Neuronal stem cell (in vitro differentiated cells): Measurements from ENCODE around the gene RAB11FIP4.
A peak's percentile ranks its signal among the peaks of the same experiment; 100 is the strongest.

Experiments used
- DNase-seq: peaks from one replicate; pipeline ENCODE4 v3.0.0-alpha.2; 2013; ENCODE audit warnings: low spot score
- H2AFZ ChIP-seq: one replicate; pipeline ENCODE4 v1.6.1; 2013; ENCODE audit warnings: mild to moderate bottlenecking, low read length, inconsistent platforms
- H2AK5ac ChIP-seq: 2 replicates; pipeline ENCODE4 v1.6.1; 2013; ENCODE audit warnings: low read depth, mild to moderate bottlenecking, inconsistent platforms, low read length, moderate library complexity, mixed read lengths
- H2BK120ac ChIP-seq: 2 replicates; pipeline ENCODE4 v1.6.1; 2013; ENCODE audit warnings: low read depth, mild to moderate bottlenecking, inconsistent platforms, low read length, moderate library complexity, mixed read lengths
- H2BK12ac ChIP-seq: one replicate; pipeline ENCODE4 v1.6.1; 2013; ENCODE audit warnings: low read length, inconsistent platforms
- H2BK15ac ChIP-seq: 2 replicates; pipeline ENCODE4 v1.6.1; 2013; ENCODE audit warnings: mild to moderate bottlenecking, low read length, inconsistent platforms, mixed read lengths
- H2BK5ac ChIP-seq: one replicate; pipeline ENCODE4 v1.6.1; 2013; ENCODE audit warnings: inconsistent platforms, mild to moderate bottlenecking, low read length, moderate library complexity
- H3K14ac ChIP-seq: one replicate; pipeline ENCODE4 v1.6.1; 2013; ENCODE audit warnings: low read length, inconsistent platforms
- H3K18ac ChIP-seq: 2 replicates; pipeline ENCODE4 v1.6.1; 2013; ENCODE audit warnings: low read length, inconsistent platforms
- H3K23ac ChIP-seq: 2 replicates; pipeline ENCODE4 v1.6.1; 2013; ENCODE audit warnings: low read depth, mild to moderate bottlenecking, mixed read lengths, low read length, inconsistent platforms; ENCODE audit not compliant: poor library complexity
- H3K27ac ChIP-seq: replicated peaks from 3 replicates; pipeline ENCODE4 v1.5.1; 2013; ENCODE audit warnings: low read length, inconsistent platforms
- H3K27me3 ChIP-seq, 3 experiments: 2 replicates each; pipeline ENCODE4 v1.6.1; 2013; ENCODE audit warnings: low read length in 3 of 3, mild to moderate bottlenecking in 2 of 3, inconsistent platforms in 1 of 3, low read depth in 1 of 3, mixed read lengths in 1 of 3, moderate library complexity in 1 of 3; ENCODE audit not compliant: control insufficient read depth in 3 of 3, insufficient read depth in 3 of 3
- H3K36me3 ChIP-seq, 2 donors: replicated peaks in 1 of 2; 2 replicates each; pipeline ENCODE4 v1.6.1; 2013; ENCODE audit warnings: low read length in 2 of 2; ENCODE audit not compliant: control insufficient read depth in 2 of 2, insufficient read depth in 2 of 2
- H3K4ac ChIP-seq: 2 replicates; pipeline ENCODE4 v1.6.1; 2013; ENCODE audit warnings: inconsistent platforms, mild to moderate bottlenecking, low read length, moderate library complexity
- H3K4me1 ChIP-seq, 2 donors: 1 replicate in 1 of 2; 2 replicates in 1 of 2; pipeline ENCODE4 v1.6.1; 2013; ENCODE audit warnings: low read length in 2 of 2, low read depth in 1 of 2; ENCODE audit not compliant: control insufficient read depth in 2 of 2, insufficient read depth in 1 of 2
- H3K4me2 ChIP-seq: one replicate; pipeline ENCODE4 v1.6.1; 2013; ENCODE audit warnings: mild to moderate bottlenecking, low read length, inconsistent platforms; ENCODE audit not compliant: insufficient read depth, poor library complexity, severe bottlenecking
- H3K4me3 ChIP-seq, 2 donors: 2 replicates each; pipeline ENCODE4 v1.5.1; 2013; ENCODE audit warnings: low read length in 2 of 2, mild to moderate bottlenecking in 2 of 2, inconsistent platforms in 1 of 2, moderate library complexity in 1 of 2
- H3K79me1 ChIP-seq: one replicate; pipeline ENCODE4 v1.6.1; 2013; ENCODE audit warnings: low read depth, mild to moderate bottlenecking, inconsistent platforms, low read length, moderate library complexity
- H3K9ac ChIP-seq: one replicate; pipeline ENCODE4 v1.6.1; 2013; ENCODE audit warnings: mild to moderate bottlenecking, low read depth, low read length, inconsistent platforms; ENCODE audit not compliant: poor library complexity
- H3K9me3 ChIP-seq, 2 donors: replicated peaks in 1 of 2; 2 replicates each; pipeline versions ENCODE3 to v1.6.1; 2013; ENCODE audit warnings: low read length in 2 of 2, mild to moderate bottlenecking in 2 of 2, inconsistent platforms in 1 of 2, low read depth in 1 of 2, mixed read lengths in 1 of 2, moderate library complexity in 1 of 2; ENCODE audit not compliant: control insufficient read depth in 2 of 2, insufficient read depth in 1 of 2
- H4K8ac ChIP-seq: one replicate; pipeline ENCODE4 v1.6.1; 2013; ENCODE audit warnings: low read depth, mild to moderate bottlenecking, inconsistent platforms, low read length, moderate library complexity
- H4K91ac ChIP-seq: one replicate; pipeline ENCODE4 v1.6.1; 2013; ENCODE audit warnings: low read length, low read depth, mild to moderate bottlenecking, inconsistent platforms; ENCODE audit not compliant: poor library complexity
- WGBS, 2 donors: extraction: QIAGEN DNeasy Blood & Tissue Kit; methylation state at CpG; one replicate each; pipeline ENCODE4 v1.1.7; 2013; ENCODE audit warnings: missing lambda C conversion rate in 2 of 2, mixed read lengths in 1 of 2; ENCODE audit not compliant: insufficient read length in 2 of 2, insufficient replicate concordance in 1 of 2; ENCODE audit errors: extremely low coverage in 2 of 2; 5-methylcytosine and 5-hydroxymethylcytosine counted together

Gene RAB11FIP4

DNA sequence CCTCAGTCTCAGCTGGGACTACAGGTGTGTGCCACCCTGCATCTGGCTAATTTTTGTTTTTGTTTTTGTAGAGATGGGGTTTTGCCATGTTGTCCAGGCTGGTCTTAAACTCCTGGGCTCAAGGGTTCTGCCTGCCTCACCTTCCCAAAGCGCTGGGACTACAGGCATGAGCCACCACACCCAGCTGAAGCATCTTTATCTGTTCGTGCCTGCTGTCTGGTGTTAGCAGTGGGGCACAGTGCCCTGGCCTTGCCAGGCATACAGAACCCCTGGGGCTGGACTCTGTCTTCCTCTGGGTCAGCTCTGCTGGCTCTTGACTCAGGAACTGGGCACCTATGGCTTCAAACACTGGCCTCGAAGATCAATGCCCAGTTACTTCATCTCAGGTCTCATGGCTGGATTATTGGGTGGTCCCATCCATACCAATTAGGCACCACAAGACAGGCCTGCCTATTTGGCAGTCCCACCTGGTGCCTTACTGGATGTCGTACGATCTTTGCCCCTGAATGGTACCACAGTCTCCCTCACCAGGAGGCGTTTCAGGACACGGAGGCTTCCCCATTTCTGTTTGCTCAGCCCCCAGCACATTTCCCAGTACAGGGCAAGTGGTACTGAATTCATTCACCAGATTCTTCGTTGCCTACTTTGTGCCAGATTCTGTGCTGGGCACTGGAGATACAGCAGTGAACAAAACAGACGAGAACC lies 99.3 kb downstream of the RAB11FIP4 start:
- DNase-seq: no peak
- Histone ChIP-seq H3K36me3 (no peaks in the 10 kb centered on the region), H3K4me2 (no peak overlapping the region), H2AFZ (no peak overlapping the region), H2BK5ac (no peak overlapping the region), H3K14ac (no peak overlapping the region), H3K9ac (no peak overlapping the region), H3K4me3 (no peak overlapping the region), H3K79me1 (no peaks in the 10 kb centered on the region), H3K18ac (no peak overlapping the region), H2BK120ac (no peak overlapping the region), H3K23ac (no peak overlapping the region), H4K8ac (no peak overlapping the region), H3K9me3 (peaks cover 0 to 2% of the 10 kb centered on the region in 2 donors), H2AK5ac (peak overlapping the region; percentile 25), H3K4ac (no peak overlapping the region), H4K91ac (no peak overlapping the region), H3K27me3 (peaks cover 4 to 85% (median 17%) of the 10 kb centered on the region in 3 experiments), H3K27ac (no peak overlapping the region), H2BK12ac (no peak overlapping the region), H3K4me1 (peaks cover 8 to 16% of the 10 kb centered on the region in 2 donors), H2BK15ac (no peak overlapping the region)
- no CpG with 5 or more reads among the region's 9 CpGs for WGBS, 2 donors

DNA sequence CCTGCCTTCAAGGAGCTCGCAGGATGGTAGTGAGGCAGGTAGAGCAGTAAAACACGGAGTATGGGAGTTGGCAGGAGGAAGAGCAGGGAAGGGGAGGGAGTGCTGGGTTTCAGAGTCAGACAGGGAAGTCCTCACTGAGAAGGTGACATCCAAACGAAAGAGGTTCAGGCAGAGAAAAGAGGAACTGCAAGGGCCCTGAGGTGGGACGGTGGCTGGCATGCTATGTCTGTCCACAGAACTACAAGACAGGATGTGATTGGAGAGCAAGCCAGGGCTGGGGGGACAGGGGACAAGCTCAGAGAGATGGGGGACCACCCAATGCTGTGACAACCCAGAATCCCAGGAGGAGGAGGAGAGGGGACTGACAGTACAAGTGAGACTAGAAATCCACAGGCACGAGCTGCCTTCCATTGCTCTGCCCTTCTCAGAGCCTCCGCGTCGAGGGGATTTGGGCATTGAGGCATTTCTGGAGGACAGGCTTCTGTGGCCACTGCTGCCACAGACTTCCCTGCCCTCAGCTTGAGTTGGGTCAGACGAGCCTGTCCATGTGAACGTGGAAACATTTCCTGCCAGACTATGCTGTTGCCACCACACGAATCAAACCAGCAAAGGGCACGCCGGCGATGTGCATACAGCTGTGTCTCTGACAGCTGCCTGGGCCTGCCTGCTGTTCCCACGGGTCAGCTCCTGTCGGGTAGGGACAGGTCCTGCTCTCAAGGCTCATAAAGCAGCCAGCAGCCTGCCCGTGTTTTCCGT lies 100.1 kb downstream of the RAB11FIP4 start:
- Histone ChIP-seq H3K79me1 (no peaks in the 10 kb centered on the region), H3K14ac (no peak overlapping the region), H2BK15ac (no peak overlapping the region), H3K9me3 (peaks cover 0 to 2% of the 10 kb centered on the region in 2 donors), H3K36me3 (no peaks in the 10 kb centered on the region), H3K4me3 (no peak overlapping the region), H3K4ac (no peak overlapping the region), H3K18ac (no peak overlapping the region), H4K91ac (no peak overlapping the region), H3K27ac (no peak overlapping the region), H3K9ac (peak overlapping the region; percentile 65), H2AK5ac (peak overlapping the region; percentile 31), H2AFZ (no peak overlapping the region), H3K4me2 (no peak overlapping the region), H4K8ac (no peak overlapping the region), H3K4me1 (peaks cover 8 to 16% of the 10 kb centered on the region in 2 donors), H3K27me3 (peaks cover 4 to 80% (median 17%) of the 10 kb centered on the region in 3 experiments), H2BK12ac (no peak overlapping the region), H3K23ac (no peak overlapping the region), H2BK5ac (no peak overlapping the region), H2BK120ac (no peak overlapping the region)
- no peak for DNase-seq
- WGBS, 2 donors: no CpG with 5 or more reads among the region's 18 CpGs

DNA sequence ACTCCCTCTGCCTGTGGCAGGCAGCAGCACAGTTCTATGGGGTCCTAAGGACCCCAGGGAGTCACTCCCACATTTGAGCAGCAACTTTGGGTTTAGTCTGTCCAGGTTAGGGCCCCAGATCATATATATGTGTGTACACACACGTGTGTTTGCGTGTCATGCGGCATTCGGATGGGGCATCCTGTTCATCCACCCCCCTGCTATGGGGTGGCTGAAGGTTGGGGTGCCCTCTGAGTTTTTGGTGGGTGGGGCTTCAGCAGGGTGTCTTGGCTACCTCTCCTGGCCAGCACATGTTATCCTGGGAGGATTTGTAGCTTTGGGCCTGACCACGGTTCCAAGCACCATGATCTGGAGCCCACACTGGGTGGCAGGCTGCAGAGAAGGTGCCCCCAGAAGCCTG lies 100.7 kb downstream of the RAB11FIP4 start:
- no peak overlapping the region for H2BK5ac ChIP-seq
- H3K18ac ChIP-seq: no peak overlapping the region
- H3K9ac ChIP-seq: no peak overlapping the region
- WGBS, 2 donors: no CpG with 5 or more reads among the region's 5 CpGs
- no peak overlapping the region for H4K8ac ChIP-seq
- no peaks in the 10 kb centered on the region for H3K36me3 ChIP-seq
- H3K4me1 ChIP-seq: peaks cover 8 to 18% of the 10 kb centered on the region in 2 donors
- H2AFZ ChIP-seq: no peak overlapping the region
- H2AK5ac ChIP-seq: no peak overlapping the region
- no peaks in the 10 kb centered on the region for H3K9me3 ChIP-seq
- H3K23ac ChIP-seq: no peak overlapping the region
- H3K14ac ChIP-seq: no peak overlapping the region
- H2BK15ac ChIP-seq: no peak overlapping the region
- DNase-seq: no peak
- H3K27ac ChIP-seq: no peak overlapping the region
- H3K79me1 ChIP-seq: peaks cover 1% of the 10 kb centered on the region
- peaks cover 4 to 74% (median 14%) of the 10 kb centered on the region in 3 experiments for H3K27me3 ChIP-seq
- no peak overlapping the region for H2BK120ac ChIP-seq
- no peak overlapping the region for H3K4me3 ChIP-seq
- H3K4me2 ChIP-seq: no peak overlapping the region
- H3K4ac ChIP-seq: no peak overlapping the region
- no peak overlapping the region for H4K91ac ChIP-seq
- no peak overlapping the region for H2BK12ac ChIP-seq
